GM12865 (cell line): ENCODE data around the gene PARP11.

Experiments used
- DNase-seq: peaks from one replicate; pipeline ENCODE4 v3.0.0; 2010; ENCODE audit warnings: low read depth
- H3K4me3 ChIP-seq: 2 replicates; pipeline ENCODE4 v1.5.1; 2011; ENCODE audit warnings: mild to moderate bottlenecking, low read depth, low read length, control low read depth
- CTCF ChIP-seq: IDR thresholded peaks from 2 replicates; pipeline ENCODE4 v1.5.1; 2011; ENCODE audit warnings: low read length, control low read depth, low read depth, inconsistent platforms; ENCODE audit not compliant: insufficient read depth; ENCODE audit errors: missing control alignments

PARP11 gene

GRCh38 chr12:3872800-3873636 lies at the start of gene PARP11:
PARP11 (minus strand) TSS chr12:3873399; CDS start chr12:3873229, 170 bp downstream.
- no peak for TF ChIP-seq CTCF
- H3K4me3 ChIP-seq: peak within 1 kb of the TSS; percentile 93
- DNase-seq: peak; percentile 97

DNA sequence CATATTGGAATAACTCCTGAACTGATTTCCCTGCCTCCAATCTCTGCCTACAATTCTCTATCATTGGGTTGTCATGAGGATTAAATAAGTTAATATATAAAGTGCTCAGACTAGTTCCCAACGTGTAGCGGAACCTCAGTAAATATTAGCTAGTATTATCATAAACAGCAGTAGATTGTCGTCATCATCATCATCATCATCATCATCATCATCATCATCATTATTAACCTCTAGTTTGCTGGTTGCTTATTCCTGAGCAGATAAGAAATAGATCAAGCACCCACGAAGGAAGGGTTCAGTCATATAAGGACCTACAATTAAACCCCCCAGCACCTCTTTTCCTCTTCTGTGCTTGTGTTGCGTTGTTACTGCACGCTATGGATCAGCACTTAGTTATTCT lies 48.8 kb upstream of the PARP11 start:
- no peak overlapping the region for H3K4me3 ChIP-seq
- TF ChIP-seq CTCF: no peak
- no peak for DNase-seq

GRCh38 chr12:3921526-3921925 lies 48.3 kb upstream of the PARP11 start:
- no peak for DNase-seq

DNA sequence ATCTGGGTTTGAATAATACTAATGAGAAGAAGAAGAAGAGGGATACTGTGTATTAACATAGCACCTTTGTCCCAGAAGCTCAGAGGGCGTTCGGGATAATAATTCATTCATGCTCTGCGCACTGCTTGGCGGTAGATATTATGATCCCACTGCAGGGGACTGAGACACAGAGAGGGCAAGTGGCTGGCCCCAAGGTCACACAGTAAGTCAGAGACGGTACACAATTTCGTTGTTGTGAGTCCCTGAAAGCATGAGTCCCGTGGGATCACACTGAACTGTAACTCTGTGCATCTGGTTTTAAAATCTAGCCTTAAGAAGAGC lies 47.9 kb upstream of the PARP11 start:
- no peak for TF ChIP-seq CTCF
- H3K4me3 ChIP-seq: no peak overlapping the region
- DNase-seq: no peak

More at GRCh38 chr12:3921526-3921925, 48.3 kb upstream of the PARP11 start:
- TF ChIP-seq CTCF: no peak
- no peak overlapping the region for H3K4me3 ChIP-seq

DNA sequence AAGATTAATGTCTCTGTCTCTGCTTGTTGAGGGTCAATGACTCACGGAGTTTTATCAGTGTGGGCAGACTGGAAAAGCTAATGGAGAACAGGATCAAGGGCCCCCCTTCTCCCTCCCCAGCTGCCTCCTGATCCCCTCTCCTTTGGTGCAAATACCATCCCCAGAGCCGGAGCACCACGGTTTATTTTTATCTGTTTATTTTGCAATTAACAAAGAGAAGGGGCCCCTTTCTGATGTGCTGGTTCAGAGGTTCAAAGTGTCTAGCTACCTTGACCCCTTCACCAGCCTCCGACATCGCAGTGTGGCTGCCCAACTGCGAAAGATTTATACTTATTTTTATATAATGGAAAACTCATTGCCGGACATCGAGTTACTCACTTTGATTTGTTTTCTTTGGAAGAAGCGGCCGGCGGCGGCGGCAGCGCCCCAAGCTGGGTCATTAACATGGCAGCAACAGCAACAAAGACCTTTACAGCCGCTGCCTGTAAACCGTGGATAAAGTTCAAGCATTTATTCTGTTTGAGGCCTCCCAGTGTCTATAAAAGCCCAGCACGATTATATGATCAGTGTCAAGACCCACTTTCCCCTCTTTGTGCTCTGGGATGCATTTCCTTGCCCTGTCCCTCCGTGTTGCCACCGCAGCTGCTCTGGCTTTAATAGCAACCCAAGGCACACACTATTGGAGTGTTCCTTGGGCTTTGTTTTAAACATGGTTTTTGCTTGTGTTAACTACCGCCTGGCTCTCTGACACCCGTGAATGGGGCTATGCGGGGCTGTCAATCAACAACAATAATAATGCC lies 47.4 kb upstream of the PARP11 start:
- H3K4me3 ChIP-seq: no peak overlapping the region
- TF ChIP-seq CTCF: no peak
- DNase-seq: no peak

DNA sequence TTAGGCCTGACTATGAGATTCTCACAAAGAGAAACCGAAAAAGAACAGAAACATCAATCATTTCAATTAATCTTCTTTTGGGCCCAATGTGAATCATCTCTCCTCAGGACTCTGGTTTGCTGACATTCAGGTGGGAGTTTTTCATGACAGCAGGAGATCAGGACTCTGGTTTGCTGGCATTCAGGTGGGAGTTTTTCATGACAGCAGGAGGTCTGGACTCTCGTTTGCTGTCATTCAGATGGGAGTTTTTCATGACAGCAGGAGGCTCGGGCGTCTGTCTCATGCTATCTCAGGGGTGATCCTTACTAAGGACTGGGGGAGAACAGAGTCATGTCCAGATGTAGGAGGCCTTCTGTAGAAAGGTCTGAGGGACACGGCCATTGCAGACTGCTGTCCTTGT lies 40.1 kb upstream of the PARP11 start:
- H3K4me3 ChIP-seq: no peak overlapping the region
- TF ChIP-seq CTCF: no peak
- DNase-seq: peak; percentile 26

DNA sequence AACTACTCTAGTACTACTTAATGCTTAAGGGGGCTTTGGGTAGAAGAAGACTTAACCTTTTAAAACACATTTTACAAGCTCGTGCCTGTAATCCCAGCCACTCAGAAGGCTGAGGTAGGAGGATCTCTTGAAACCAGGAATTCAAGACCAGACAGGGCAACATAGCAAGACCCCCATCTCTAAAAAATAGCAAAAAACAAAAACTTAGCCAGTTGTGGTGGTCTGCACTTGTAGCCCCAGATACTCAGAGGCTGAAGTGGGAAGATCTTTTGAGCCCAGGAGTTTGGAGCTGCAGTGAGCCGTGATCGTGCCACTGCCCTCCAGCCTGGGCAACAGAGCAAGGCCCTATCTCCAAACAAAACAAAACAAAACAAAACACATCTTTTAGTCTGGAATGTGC lies 39.7 kb upstream of the PARP11 start:
- DNase-seq: no peak
- TF ChIP-seq CTCF: no peak
- no peak overlapping the region for H3K4me3 ChIP-seq
